ENCODE data around the gene CYREN. TPM values are rescaled to one million over a fixed set of nuclear protein-coding genes. Genes with fewer than 3 reads are reported as not detected.

CYREN gene
- total and polyA plus RNA-seq, 2 of the 13 experiments (the other 11 are each of a cell fraction or from before 2014, with no cell fraction given), result 20.7 to 60.7 TPM

DNA sequence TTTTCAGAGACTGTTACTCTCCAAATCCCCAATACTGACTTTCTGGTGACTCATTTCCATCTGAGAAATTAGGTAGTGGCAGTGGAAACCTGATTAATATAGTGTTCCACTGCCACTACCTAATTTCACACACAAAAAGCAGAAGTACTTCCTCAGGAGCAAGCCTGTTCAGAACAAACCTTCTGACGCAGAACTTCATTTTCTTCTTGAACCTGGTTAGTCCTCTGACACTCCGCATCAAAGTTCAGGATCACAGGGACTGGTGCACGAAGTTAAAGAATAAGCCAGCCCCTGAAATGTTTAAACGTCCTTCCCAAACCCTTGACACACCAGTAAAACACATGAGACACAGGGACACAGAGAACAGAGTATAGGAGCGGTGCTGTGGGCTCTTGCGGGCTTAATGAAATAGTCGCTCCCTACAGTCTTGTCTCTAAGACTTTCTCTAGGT is 36.5 kb upstream of the CYREN start (continued):
- TF ChIP-seq EP300 (IDR thresholded peaks at IDR 0.05; ENCODE audit: low read depth in 2 of 2, low read length in 2 of 2), result no peak
- TF ChIP-seq EP300 (CRISPR knock-in tag; IDR thresholded peaks at IDR 0.05; ENCODE audit: borderline replicate concordance), result no peak
- TF ChIP-seq, protein P1, sequence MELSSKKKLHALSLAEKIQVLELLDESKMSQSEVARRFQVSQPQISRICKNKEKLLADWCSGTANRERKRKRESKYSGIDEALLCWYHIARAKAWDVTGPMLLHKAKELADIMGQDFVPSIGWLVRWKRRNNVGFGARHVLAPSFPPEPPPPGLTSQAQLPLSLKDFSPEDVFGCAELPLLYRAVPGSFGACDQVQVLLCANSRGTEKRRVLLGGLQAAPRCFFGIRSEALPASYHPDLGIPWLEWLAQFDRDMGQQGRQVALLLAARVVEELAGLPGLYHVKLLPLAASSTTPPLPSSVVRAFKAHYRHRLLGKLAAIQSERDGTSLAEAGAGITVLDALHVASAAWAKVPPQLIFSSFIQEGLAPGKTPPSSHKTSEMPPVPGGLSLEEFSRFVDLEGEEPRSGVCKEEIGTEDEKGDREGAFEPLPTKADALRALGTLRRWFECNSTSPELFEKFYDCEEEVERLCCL (CRISPR knock-in tag; IDR thresholded peaks at IDR 0.05; ENCODE audit: borderline replicate concordance), result no peak

DNA sequence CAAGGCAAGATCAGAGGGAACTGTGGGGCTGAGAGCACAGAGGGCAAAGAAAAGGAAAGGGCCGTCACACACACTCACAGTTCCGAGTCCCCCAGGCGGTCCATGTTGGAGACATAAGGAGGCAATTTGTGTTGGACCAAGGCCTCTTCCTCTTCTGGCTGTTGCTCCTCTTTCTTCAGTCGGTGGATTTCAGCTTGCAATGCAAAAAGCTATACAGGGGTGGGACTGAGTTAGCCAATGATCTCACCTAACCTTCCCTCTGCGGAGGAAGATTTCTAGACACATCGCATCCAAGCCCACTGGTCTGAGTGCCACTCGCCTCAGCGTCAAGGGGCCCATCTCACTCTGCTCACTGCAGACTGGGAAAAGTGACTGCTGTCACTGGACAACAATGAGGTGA is 35.3 kb upstream of the CYREN start:
- Histone ChIP-seq H3K27me3 (ENCODE audit: control insufficient read depth in 1 of 2, insufficient read depth in 2 of 2, low read length in 2 of 2) (no peaks in the 10 kb centered on the region; a peak in 1 of 5 replicates), H3K4me3 (replicated peaks in 1 of 3; ENCODE audit: insufficient read depth in 1 of 3, low read depth in 2 of 3, low read length in 3 of 3) (no peak overlapping the region), H2AFZ (ENCODE audit: low read length) (no peak overlapping the region), H3K27ac (ENCODE audit: extremely low read length, insufficient read depth, low read length) (no peak overlapping the region), H3K4me1 (ENCODE audit: insufficient read depth, low read length) (peaks cover 40% of the 10 kb centered on the region), H3K9me3 (ENCODE audit: low read length) (no peaks in the 10 kb centered on the region), H3K36me3 (replicated peaks in 1 of 2; ENCODE audit: control insufficient read depth in 1 of 2, insufficient read depth in 2 of 2, low read length in 2 of 2) (peaks cover 8 to 24% of the 10 kb centered on the region in 2 experiments), H3K9ac (ENCODE audit: insufficient read depth, low read depth, low read length) (no peak overlapping the region), H3K4me2 (ENCODE audit: low read depth, low read length) (no peak overlapping the region), H4K20me1 (ENCODE audit: insufficient read depth, low read length) (no peaks in the 10 kb centered on the region), H3K79me2 (ENCODE audit: insufficient read depth, low read length) (peaks cover 6% of the 10 kb centered on the region)
- no peak for FAIRE-seq
- WGBS (ENCODE audit: low lambda C conversion rate), result 96% methylated on average over 7 of the region's 8 CpGs
- CTCF ChIA-PET (ENCODE audit: low intra/inter-chr PET ratio, low total read pairs), result no interaction called here
- POLR2A ChIA-PET, result no interaction called here
- ATAC-seq, result no peak
- no peak for DNase-seq (ENCODE audit: low spot score)
- no TSS peak for BruUV-seq (replicated peaks)
- in situ Hi-C loops (cut with HindIII; ENCODE audit: extremely low pct_ligation_motif_present, low pct_unique_long_range_greater_than_20kb) (no loop called here), intact Hi-C loops (cut with micrococcal nuclease; ENCODE audit: unreplicated experiment) (no loop called here)
- TF ChIP-seq, protein P2, sequence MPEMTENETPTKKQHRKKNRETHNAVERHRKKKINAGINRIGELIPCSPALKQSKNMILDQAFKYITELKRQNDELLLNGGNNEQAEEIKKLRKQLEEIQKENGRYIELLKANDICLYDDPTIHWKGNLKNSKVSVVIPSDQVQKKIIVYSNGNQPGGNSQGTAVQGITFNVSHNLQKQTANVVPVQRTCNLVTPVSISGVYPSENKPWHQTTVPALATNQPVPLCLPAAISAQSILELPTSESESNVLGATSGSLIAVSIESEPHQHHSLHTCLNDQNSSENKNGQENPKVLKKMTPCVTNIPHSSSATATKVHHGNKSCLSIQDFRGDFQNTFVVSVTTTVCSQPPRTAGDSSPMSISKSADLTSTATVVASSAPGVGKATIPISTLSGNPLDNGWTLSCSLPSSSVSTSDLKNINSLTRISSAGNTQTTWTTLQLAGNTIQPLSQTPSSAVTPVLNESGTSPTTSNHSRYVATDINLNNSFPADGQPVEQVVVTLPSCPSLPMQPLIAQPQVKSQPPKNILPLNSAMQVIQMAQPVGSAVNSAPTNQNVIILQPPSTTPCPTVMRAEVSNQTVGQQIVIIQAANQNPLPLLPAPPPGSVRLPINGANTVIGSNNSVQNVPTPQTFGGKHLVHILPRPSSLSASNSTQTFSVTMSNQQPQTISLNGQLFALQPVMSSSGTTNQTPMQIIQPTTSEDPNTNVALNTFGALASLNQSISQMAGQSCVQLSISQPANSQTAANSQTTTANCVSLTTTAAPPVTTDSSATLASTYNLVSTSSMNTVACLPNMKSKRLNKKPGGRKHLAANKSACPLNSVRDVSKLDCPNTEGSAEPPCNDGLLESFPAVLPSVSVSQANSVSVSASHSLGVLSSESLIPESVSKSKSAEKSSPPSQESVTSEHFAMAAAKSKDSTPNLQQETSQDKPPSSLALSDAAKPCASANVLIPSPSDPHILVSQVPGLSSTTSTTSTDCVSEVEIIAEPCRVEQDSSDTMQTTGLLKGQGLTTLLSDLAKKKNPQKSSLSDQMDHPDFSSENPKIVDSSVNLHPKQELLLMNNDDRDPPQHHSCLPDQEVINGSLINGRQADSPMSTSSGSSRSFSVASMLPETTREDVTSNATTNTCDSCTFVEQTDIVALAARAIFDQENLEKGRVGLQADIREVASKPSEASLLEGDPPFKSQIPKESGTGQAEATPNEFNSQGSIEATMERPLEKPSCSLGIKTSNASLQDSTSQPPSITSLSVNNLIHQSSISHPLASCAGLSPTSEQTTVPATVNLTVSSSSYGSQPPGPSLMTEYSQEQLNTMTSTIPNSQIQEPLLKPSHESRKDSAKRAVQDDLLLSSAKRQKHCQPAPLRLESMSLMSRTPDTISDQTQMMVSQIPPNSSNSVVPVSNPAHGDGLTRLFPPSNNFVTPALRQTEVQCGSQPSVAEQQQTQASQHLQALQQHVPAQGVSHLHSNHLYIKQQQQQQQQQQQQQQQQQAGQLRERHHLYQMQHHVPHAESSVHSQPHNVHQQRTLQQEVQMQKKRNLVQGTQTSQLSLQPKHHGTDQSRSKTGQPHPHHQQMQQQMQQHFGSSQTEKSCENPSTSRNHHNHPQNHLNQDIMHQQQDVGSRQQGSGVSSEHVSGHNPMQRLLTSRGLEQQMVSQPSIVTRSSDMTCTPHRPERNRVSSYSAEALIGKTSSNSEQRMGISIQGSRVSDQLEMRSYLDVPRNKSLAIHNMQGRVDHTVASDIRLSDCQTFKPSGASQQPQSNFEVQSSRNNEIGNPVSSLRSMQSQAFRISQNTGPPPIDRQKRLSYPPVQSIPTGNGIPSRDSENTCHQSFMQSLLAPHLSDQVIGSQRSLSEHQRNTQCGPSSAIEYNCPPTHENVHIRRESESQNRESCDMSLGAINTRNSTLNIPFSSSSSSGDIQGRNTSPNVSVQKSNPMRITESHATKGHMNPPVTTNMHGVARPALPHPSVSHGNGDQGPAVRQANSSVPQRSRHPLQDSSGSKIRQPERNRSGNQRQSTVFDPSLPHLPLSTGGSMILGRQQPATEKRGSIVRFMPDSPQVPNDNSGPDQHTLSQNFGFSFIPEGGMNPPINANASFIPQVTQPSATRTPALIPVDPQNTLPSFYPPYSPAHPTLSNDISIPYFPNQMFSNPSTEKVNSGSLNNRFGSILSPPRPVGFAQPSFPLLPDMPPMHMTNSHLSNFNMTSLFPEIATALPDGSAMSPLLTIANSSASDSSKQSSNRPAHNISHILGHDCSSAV (CRISPR knock-in tag; IDR thresholded peaks at IDR 0.05; ENCODE audit: borderline replicate concordance), result no peak
- TF ChIP-seq, protein P3, sequence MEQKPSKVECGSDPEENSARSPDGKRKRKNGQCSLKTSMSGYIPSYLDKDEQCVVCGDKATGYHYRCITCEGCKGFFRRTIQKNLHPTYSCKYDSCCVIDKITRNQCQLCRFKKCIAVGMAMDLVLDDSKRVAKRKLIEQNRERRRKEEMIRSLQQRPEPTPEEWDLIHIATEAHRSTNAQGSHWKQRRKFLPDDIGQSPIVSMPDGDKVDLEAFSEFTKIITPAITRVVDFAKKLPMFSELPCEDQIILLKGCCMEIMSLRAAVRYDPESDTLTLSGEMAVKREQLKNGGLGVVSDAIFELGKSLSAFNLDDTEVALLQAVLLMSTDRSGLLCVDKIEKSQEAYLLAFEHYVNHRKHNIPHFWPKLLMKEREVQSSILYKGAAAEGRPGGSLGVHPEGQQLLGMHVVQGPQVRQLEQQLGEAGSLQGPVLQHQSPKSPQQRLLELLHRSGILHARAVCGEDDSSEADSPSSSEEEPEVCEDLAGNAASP (CRISPR knock-in tag; IDR thresholded peaks at IDR 0.05; ENCODE audit: borderline replicate concordance), result no peak
- TF ChIP-seq ZNF546 (CRISPR knock-in tag; conservative IDR thresholded peaks at IDR 0.05), result no peak
- TF ChIP-seq, protein P4, sequence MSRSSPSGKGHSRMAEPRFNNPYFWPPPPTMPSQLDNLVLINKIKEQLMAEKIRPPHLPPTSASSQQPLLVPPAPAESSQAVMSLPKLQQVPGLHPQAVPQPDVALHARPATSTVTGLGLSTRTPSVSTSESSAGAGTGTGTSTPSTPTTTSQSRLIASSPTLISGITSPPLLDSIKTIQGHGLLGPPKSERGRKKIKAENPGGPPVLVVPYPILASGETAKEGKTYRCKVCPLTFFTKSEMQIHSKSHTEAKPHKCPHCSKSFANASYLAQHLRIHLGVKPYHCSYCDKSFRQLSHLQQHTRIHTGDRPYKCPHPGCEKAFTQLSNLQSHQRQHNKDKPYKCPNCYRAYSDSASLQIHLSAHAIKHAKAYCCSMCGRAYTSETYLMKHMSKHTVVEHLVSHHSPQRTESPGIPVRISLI (CRISPR knock-in tag; IDR thresholded peaks at IDR 0.05; ENCODE audit: borderline replicate concordance), result no peak
- TF ChIP-seq, protein P5, sequence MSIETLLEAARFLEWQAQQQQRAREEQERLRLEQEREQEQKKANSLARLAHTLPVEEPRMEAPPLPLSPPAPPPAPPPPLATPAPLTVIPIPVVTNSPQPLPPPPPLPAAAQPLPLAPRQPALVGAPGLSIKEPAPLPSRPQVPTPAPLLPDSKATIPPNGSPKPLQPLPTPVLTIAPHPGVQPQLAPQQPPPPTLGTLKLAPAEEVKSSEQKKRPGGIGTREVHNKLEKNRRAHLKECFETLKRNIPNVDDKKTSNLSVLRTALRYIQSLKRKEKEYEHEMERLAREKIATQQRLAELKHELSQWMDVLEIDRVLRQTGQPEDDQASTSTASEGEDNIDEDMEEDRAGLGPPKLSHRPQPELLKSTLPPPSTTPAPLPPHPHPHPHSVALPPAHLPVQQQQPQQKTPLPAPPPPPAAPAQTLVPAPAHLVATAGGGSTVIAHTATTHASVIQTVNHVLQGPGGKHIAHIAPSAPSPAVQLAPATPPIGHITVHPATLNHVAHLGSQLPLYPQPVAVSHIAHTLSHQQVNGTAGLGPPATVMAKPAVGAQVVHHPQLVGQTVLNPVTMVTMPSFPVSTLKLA (IDR thresholded peaks at IDR 0.05), result no peak
